IMR-90 (cell line): ENCODE measurements around the gene DYNLT4.

Experiments used
- FOS ChIP-seq: fragments of 150-350 bp; IDR thresholded peaks from 2 replicates; pipeline ENCODE4 v1.6.1; 2016; ENCODE audit warnings: low read depth, low read length
- MAFK ChIP-seq: IDR thresholded peaks from 2 replicates; pipeline ENCODE4 v1.6.1; 2012; ENCODE audit warnings: low read depth, low read length, improper control_type of control experiment
- MAZ ChIP-seq: IDR thresholded peaks from 2 replicates; pipeline ENCODE4 v1.6.1; 2012; ENCODE audit warnings: low read depth, mild to moderate bottlenecking, low read length, improper control_type of control experiment, moderate library complexity, borderline replicate concordance
- POLR2A ChIP-seq: IDR thresholded peaks from 2 replicates; pipeline ENCODE4 v1.6.1; 2012; ENCODE audit warnings: mild to moderate bottlenecking, low read depth, low read length
- RFX5 ChIP-seq: IDR thresholded peaks from 2 replicates; pipeline ENCODE4 v1.8.0; 2012; ENCODE audit warnings: low read depth, mild to moderate bottlenecking, low read length, moderate library complexity
- TF ChIP-seq, protein P1 (sequence below): conservative IDR thresholded peaks from 2 replicates; pipeline ENCODE4 v1.5.1; 2012; ENCODE audit warnings: mild to moderate bottlenecking, low read depth, low read length, improper control_type of control experiment

DNA sequence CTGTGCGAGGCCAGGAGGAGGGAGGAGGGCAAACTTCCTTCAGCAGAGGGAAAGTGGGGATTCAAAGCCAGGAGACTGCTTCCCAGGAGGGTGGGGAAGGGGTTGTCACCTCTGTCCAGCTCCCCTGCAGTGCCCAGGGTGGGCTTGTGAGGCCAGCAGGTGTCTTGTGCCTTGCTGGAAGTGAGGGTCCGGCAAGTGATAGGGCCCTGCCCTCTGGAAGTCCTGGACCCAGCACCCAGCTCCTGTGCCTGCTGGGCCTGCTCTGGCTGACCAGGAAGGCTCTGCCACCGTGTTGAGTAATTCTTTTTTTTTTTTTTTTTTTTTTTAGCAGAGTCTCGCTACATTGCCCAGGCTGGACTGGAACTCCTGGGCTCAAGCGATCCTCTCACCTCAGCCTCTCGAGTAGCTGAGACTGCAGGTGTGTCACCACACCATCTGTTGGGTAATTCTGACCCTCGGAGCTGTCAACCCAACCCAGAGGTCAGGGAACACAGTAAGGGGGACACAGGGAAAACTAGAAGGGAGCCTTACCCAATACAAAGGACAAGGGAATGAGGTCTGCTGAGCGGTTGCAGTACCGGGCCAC is 20.2 kb downstream of the DYNLT4 start:
- TF ChIP-seq FOS = no peak
- TF ChIP-seq, protein P1, sequence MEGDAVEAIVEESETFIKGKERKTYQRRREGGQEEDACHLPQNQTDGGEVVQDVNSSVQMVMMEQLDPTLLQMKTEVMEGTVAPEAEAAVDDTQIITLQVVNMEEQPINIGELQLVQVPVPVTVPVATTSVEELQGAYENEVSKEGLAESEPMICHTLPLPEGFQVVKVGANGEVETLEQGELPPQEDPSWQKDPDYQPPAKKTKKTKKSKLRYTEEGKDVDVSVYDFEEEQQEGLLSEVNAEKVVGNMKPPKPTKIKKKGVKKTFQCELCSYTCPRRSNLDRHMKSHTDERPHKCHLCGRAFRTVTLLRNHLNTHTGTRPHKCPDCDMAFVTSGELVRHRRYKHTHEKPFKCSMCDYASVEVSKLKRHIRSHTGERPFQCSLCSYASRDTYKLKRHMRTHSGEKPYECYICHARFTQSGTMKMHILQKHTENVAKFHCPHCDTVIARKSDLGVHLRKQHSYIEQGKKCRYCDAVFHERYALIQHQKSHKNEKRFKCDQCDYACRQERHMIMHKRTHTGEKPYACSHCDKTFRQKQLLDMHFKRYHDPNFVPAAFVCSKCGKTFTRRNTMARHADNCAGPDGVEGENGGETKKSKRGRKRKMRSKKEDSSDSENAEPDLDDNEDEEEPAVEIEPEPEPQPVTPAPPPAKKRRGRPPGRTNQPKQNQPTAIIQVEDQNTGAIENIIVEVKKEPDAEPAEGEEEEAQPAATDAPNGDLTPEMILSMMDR = no peak
- no peak for TF ChIP-seq MAZ
- TF ChIP-seq RFX5 = no peak
- no peak for TF ChIP-seq POLR2A
- TF ChIP-seq MAFK = no peak
